Glutamatergic neuron (in vitro differentiated cells): ENCODE results near the gene EEPD1. TPM values are rescaled to one million over a fixed set of nuclear protein-coding genes. Genes with fewer than 3 reads are reported as not detected.

Experiments used
- DNase-seq: peaks from one replicate; pipeline ENCODE4 v3.0.0; 2022
- H3K27ac Mint-ChIP-seq: one replicate; pipeline ENCODE4 v1.8.0; 2020; ENCODE audit warnings: mild to moderate bottlenecking, mixed read lengths, inconsistent platforms; ENCODE audit not compliant: unreplicated experiment
- H3K27me3 Mint-ChIP-seq: one replicate; pipeline ENCODE4 v1.8.0; 2020; ENCODE audit warnings: mild to moderate bottlenecking, moderate library complexity, mixed read lengths, inconsistent platforms; ENCODE audit not compliant: unreplicated experiment
- H3K36me3 Mint-ChIP-seq: one replicate; pipeline ENCODE4 v1.8.0; 2020; ENCODE audit warnings: mild to moderate bottlenecking, mixed read lengths, inconsistent platforms; ENCODE audit not compliant: unreplicated experiment
- H3K4me1 Mint-ChIP-seq: one replicate; pipeline ENCODE4 v1.8.0; 2020; ENCODE audit warnings: mild to moderate bottlenecking, low read depth, mixed read lengths, inconsistent platforms; ENCODE audit not compliant: unreplicated experiment
- H3K4me3 Mint-ChIP-seq: one replicate; pipeline ENCODE4 v1.8.0; 2020; ENCODE audit warnings: mild to moderate bottlenecking, mixed read lengths, inconsistent platforms; ENCODE audit not compliant: unreplicated experiment
- H3K9me3 Mint-ChIP-seq: one replicate; pipeline ENCODE4 v1.8.0; 2020; ENCODE audit warnings: mild to moderate bottlenecking, moderate library complexity, mixed read lengths, inconsistent platforms; ENCODE audit not compliant: unreplicated experiment
- total RNA-seq: library from RNA; stranded (reverse); fragmentation: NEBNext Ultra II Directional; extraction: Animal tissue kit (Norgen Biotek cat#: 25700); gene quantifications from one replicate; pipeline ENCODE4 v1.2.1, GENCODE V29; 2021; ENCODE audit not compliant: unreplicated experiment
- TF ChIP-seq, protein P1 (sequence below): fragments of 200-600 bp; sonication (generic); IDR thresholded peaks from one replicate; pipeline ENCODE4 v1.5.0; 2021; ENCODE audit not compliant: partially characterized antibody, unreplicated experiment

Gene EEPD1
- total RNA-seq, 1 donor from 2014 or later = 63.9 TPM

DNA sequence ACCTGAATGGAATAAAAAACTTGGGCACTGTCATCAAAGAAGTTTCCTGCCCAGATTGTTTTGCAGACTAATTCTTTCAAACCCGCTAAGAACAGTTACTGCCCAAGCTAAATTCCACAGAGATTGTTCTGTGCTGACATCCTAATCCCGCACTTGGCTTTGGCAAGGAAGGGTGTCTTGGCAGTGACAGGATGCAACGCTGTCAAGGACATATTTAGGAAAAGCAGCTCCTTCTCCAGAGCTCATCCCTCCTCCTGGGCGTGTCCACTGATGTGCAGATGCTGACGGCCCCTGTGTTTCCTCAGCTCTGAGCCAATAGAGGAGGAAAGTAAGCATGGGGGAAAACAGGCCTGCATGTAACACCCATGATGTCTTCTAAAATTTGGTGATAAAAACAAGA lies 74.2 kb downstream of the EEPD1 start:
- Mint-ChIP-seq H3K27me3 (peaks cover 4% of the 10 kb centered on the region), H3K9me3 (peaks cover 7% of the 10 kb centered on the region), H3K27ac (no peak overlapping the region), H3K36me3 (peaks cover 3% of the 10 kb centered on the region), H3K4me3 (no peak overlapping the region), H3K4me1 (peaks cover 16% of the 10 kb centered on the region)
- DNase-seq = no peak
- TF ChIP-seq, protein P1, sequence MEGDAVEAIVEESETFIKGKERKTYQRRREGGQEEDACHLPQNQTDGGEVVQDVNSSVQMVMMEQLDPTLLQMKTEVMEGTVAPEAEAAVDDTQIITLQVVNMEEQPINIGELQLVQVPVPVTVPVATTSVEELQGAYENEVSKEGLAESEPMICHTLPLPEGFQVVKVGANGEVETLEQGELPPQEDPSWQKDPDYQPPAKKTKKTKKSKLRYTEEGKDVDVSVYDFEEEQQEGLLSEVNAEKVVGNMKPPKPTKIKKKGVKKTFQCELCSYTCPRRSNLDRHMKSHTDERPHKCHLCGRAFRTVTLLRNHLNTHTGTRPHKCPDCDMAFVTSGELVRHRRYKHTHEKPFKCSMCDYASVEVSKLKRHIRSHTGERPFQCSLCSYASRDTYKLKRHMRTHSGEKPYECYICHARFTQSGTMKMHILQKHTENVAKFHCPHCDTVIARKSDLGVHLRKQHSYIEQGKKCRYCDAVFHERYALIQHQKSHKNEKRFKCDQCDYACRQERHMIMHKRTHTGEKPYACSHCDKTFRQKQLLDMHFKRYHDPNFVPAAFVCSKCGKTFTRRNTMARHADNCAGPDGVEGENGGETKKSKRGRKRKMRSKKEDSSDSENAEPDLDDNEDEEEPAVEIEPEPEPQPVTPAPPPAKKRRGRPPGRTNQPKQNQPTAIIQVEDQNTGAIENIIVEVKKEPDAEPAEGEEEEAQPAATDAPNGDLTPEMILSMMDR = no peak

- peaks cover 4% of the 10 kb centered on the region for H3K27me3 Mint-ChIP-seq
- H3K4me3 Mint-ChIP-seq = no peak overlapping the region
- H3K4me1 Mint-ChIP-seq = peaks cover 16% of the 10 kb centered on the region
- H3K27ac Mint-ChIP-seq = no peak overlapping the region
- TF ChIP-seq, protein P1 = no peak
- peaks cover 3% of the 10 kb centered on the region for H3K36me3 Mint-ChIP-seq
- no peak for DNase-seq
- peaks cover 7% of the 10 kb centered on the region for H3K9me3 Mint-ChIP-seq
Measured at GRCh38 chr7:36228039-36228438, 75.0 kb downstream of the EEPD1 start.

DNA sequence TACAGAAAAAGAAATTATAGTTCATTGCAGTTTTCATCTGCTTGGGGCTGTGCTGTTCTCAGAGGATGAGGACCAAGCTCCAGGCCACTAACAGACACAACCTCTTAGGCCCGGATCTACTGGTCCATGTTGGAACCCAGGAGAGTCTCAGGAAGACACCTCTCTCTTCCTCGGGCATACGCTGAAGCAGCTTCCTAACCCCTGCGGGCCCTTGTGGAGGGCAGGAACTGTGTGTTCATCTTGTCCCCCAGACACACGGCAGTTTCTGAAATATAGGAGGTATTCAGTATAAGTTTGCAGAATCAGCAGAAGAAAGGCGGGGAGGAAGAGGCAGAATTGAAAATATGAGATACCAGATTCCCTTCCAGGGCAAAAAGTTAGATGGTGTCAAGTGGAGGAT lies 78.4 kb downstream of the EEPD1 start:
- DNase-seq = no peak
- H3K36me3 Mint-ChIP-seq = no peaks in the 10 kb centered on the region
- no peak overlapping the region for H3K27ac Mint-ChIP-seq
- no peak overlapping the region for H3K4me3 Mint-ChIP-seq
- TF ChIP-seq, protein P1 = no peak
- H3K4me1 Mint-ChIP-seq = peaks cover 9% of the 10 kb centered on the region
- peaks cover 8% of the 10 kb centered on the region for H3K9me3 Mint-ChIP-seq
- peaks cover 4% of the 10 kb centered on the region for H3K27me3 Mint-ChIP-seq

- Mint-ChIP-seq H3K4me3 (no peak overlapping the region), H3K4me1 (peaks cover 11% of the 10 kb centered on the region), H3K36me3 (peaks cover 8% of the 10 kb centered on the region), H3K9me3 (peaks cover 13% of the 10 kb centered on the region), H3K27me3 (peaks cover 4% of the 10 kb centered on the region), H3K27ac (no peak overlapping the region)
- TF ChIP-seq, protein P1 = no peak
- no peak for DNase-seq
Measured at GRCh38 chr7:36232555-36232954, 79.5 kb downstream of the EEPD1 start.

DNA sequence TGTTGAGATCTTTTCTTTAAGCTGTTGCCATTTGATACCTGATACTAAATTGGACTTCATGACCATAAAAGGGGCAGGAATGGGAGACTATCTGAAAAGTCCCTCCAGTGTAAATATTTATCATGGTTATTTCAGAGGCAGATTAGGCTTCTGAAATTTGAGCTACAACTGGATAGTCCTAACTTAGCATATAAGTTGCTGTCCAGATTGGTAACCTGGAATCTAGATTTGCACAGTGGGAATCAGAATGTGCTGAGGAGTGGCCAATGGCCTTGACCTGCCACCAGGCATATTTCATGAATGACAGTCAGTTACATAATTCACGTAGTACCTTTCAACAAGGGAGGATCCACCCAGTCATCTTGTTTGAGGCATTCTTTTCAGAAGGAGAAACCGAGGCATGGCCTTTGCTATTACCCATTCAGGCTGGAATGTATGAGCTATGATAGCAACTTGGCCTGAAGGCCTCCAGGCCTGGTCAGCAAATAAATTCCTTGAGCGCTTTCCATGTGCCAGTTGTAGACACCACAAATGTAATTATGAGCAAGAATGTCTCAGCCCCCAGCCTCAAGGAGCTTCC lies 80.0 kb downstream of the EEPD1 start:
- peaks cover 11% of the 10 kb centered on the region for H3K4me1 Mint-ChIP-seq
- no peak overlapping the region for H3K4me3 Mint-ChIP-seq
- H3K36me3 Mint-ChIP-seq = peaks cover 10% of the 10 kb centered on the region
- H3K27me3 Mint-ChIP-seq = peaks cover 4% of the 10 kb centered on the region
- H3K9me3 Mint-ChIP-seq = peaks cover 13% of the 10 kb centered on the region
- no peak for DNase-seq
- H3K27ac Mint-ChIP-seq = no peak overlapping the region
- TF ChIP-seq, protein P1 = no peak
